ENCODE results near the gene MRPS18A. TPM values are rescaled to one million over a fixed set of nuclear protein-coding genes. Genes with fewer than 3 reads are reported as not detected.

Gene MRPS18A
- total RNA-seq, 5 donors from 2014 or later (not counting 1 experiment from before 2014, with no cell fraction given), result 22.9 to 34.9 (median 30.6) TPM

GRCh38 chr6:43713643-43714310, 26.2 kb upstream of the MRPS18A start:
- no peaks in the 10 kb centered on the region for H3K9me3 ChIP-seq
- Mint-ChIP-seq H3K4me1 (peaks cover 0 to 4% (median 3%) of the 10 kb centered on the region in 3 donors), H3K9me3 (no peaks in the 10 kb centered on the region), H3K36me3 (no peaks in the 10 kb centered on the region), H3K27me3 (peaks cover 23 to 32% of the 10 kb centered on the region in 2 donors), H3K4me3 (no peak overlapping the region), H3K27ac (no peak overlapping the region)
- no peaks in the 10 kb centered on the region for H3K4me1 ChIP-seq (ENCODE audit: control insufficient read depth in 1 of 2, extremely low read depth in 1 of 2, insufficient read depth in 2 of 2, low read length in 2 of 2)
- POLR2A ChIA-PET, result no interaction called here
- no peaks in the 10 kb centered on the region for H3K36me3 ChIP-seq (ENCODE audit: control insufficient read depth in 2 of 2, extremely low read depth in 1 of 2, insufficient read depth in 1 of 2, low read length in 1 of 2)
- CTCF ChIA-PET, result no interaction called here
- 95% methylated on average over 9 of the region's 13 CpGs for WGBS (ENCODE audit: insufficient coverage)
- H3K27ac ChIP-seq (ENCODE audit: low read length), result no peak overlapping the region
- DNase-seq (no peak), ATAC-seq (replicated peaks in 1 of 4) (peak in 1 of 4 experiments; percentile 4)
- H3K27me3 ChIP-seq (replicated peaks in 1 of 2; ENCODE audit: control insufficient read depth in 2 of 2, extremely low read depth in 1 of 2, insufficient read depth in 2 of 2, low read length in 1 of 2), result peaks cover 0 to 45% of the 10 kb centered on the region in 2 experiments
- no peak overlapping the region for H3K4me3 ChIP-seq (ENCODE audit: control insufficient read depth in 1 of 2, extremely low read depth in 1 of 2, low read length in 1 of 2)

DNA sequence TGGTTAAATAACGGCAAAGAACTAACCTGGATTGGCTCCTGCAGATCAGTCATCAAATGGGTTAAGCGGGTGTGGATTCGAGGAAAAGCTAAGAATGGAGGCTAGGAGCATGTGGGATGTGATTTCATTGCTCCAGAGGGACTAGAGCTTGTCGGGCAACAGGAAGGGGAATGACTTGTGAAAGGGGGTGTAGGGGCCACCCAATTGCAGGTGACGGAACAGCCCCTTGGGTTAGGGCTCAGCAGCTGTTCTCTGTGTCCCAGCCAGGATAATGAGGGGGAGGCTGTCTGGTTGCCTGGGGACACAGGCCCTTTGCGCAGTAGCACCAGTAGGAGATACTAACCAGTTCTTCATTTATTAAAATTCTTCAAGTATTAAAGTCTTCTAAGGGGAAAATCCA, 25.0 kb upstream of the MRPS18A start:
- Histone ChIP-seq H3K4me1 (ENCODE audit: control insufficient read depth in 1 of 2, extremely low read depth in 1 of 2, insufficient read depth in 2 of 2, low read length in 2 of 2) (no peaks in the 10 kb centered on the region), H3K4me3 (ENCODE audit: control insufficient read depth in 1 of 2, extremely low read depth in 1 of 2, low read length in 1 of 2) (no peak overlapping the region), H3K9me3 (no peaks in the 10 kb centered on the region), H3K36me3 (ENCODE audit: control insufficient read depth in 2 of 2, extremely low read depth in 1 of 2, insufficient read depth in 1 of 2, low read length in 1 of 2) (no peaks in the 10 kb centered on the region), H3K27me3 (replicated peaks in 1 of 2; ENCODE audit: control insufficient read depth in 2 of 2, extremely low read depth in 1 of 2, insufficient read depth in 2 of 2, low read length in 1 of 2) (peaks cover 0 to 42% of the 10 kb centered on the region in 2 experiments), H3K27ac (ENCODE audit: low read length) (no peak overlapping the region)
- Mint-ChIP-seq H3K36me3 (no peaks in the 10 kb centered on the region), H3K27me3 (peaks cover 19 to 27% of the 10 kb centered on the region in 2 donors), H3K4me1 (peaks cover 0 to 4% (median 3%) of the 10 kb centered on the region in 3 donors), H3K4me3 (no peak overlapping the region), H3K9me3 (no peaks in the 10 kb centered on the region), H3K27ac (peak overlapping the region in 1 of 2 donors; percentile 61)
- ATAC-seq (replicated peaks in 1 of 4), result no peak
- DNase-seq, result no peak
- ChIA-PET POLR2A (no interaction called here), CTCF (interaction anchor here in 1 of 2 donors (0.7 kb wide), 1 partner anchor 192 kb away, joined by 4 read pairs; no protein-coding TSS in a partner anchor)
- WGBS (ENCODE audit: insufficient coverage), result 90% methylated on average over 4 of the region's 6 CpGs

DNA sequence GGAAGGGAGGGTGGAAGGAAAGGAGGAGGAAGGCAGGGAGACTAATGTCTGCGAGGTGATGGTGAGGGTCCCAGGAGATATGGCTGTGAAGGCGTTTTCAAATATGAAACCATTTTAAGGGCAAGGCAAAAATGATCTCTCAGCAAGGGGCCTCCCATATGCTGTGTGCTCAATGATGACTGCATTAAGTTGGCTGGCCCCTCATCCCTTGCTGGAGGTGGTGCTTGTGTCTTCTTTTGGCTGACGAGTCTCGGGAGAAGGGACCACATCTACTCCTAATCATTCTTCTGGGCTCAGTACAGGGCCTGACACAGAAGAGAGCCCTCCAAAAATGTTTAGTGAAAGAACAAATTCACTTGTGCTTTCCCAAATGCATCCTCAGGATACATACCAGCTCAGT, 23.0 kb upstream of the MRPS18A start:
- DNase-seq, result no peak
- no peak for ATAC-seq (replicated peaks in 1 of 4)
- Histone ChIP-seq H3K27ac (ENCODE audit: low read length) (no peak overlapping the region), H3K4me1 (ENCODE audit: control insufficient read depth in 1 of 2, extremely low read depth in 1 of 2, insufficient read depth in 2 of 2, low read length in 2 of 2) (no peaks in the 10 kb centered on the region), H3K36me3 (ENCODE audit: control insufficient read depth in 2 of 2, extremely low read depth in 1 of 2, insufficient read depth in 1 of 2, low read length in 1 of 2) (no peaks in the 10 kb centered on the region), H3K9me3 (no peaks in the 10 kb centered on the region), H3K27me3 (replicated peaks in 1 of 2; ENCODE audit: control insufficient read depth in 2 of 2, extremely low read depth in 1 of 2, insufficient read depth in 2 of 2, low read length in 1 of 2) (peaks cover 0 to 42% of the 10 kb centered on the region in 2 experiments), H3K4me3 (ENCODE audit: control insufficient read depth in 1 of 2, extremely low read depth in 1 of 2, low read length in 1 of 2) (no peak overlapping the region)
- ChIA-PET POLR2A (no interaction called here), CTCF (no interaction called here)
- Mint-ChIP-seq H3K4me1 (peaks cover 4 to 15% (median 6%) of the 10 kb centered on the region in 3 donors), H3K27ac (no peak overlapping the region), H3K4me3 (no peak overlapping the region), H3K9me3 (no peaks in the 10 kb centered on the region), H3K36me3 (no peaks in the 10 kb centered on the region), H3K27me3 (peaks cover 30 to 34% of the 10 kb centered on the region in 2 donors)
- 80% methylated on average over 4 of the region's 4 CpGs for WGBS (ENCODE audit: insufficient coverage)

GRCh38 chr6:43709654-43710303, 22.2 kb upstream of the MRPS18A start:
- no peak for DNase-seq
- peaks cover 32 to 36% of the 10 kb centered on the region in 2 donors for H3K27me3 Mint-ChIP-seq
- ATAC-seq (replicated peaks in 1 of 4), result no peak
- no peaks in the 10 kb centered on the region for H3K9me3 Mint-ChIP-seq
- Histone ChIP-seq H3K27me3 (replicated peaks in 1 of 2; ENCODE audit: control insufficient read depth in 2 of 2, extremely low read depth in 1 of 2, insufficient read depth in 2 of 2, low read length in 1 of 2) (peaks cover 0 to 47% of the 10 kb centered on the region in 2 experiments), H3K4me1 (ENCODE audit: control insufficient read depth in 1 of 2, extremely low read depth in 1 of 2, insufficient read depth in 2 of 2, low read length in 2 of 2) (no peaks in the 10 kb centered on the region), H3K9me3 (no peaks in the 10 kb centered on the region), H3K4me3 (ENCODE audit: control insufficient read depth in 1 of 2, extremely low read depth in 1 of 2, low read length in 1 of 2) (no peak overlapping the region), H3K36me3 (ENCODE audit: control insufficient read depth in 2 of 2, extremely low read depth in 1 of 2, insufficient read depth in 1 of 2, low read length in 1 of 2) (no peaks in the 10 kb centered on the region), H3K27ac (ENCODE audit: low read length) (no peak overlapping the region)
- ChIA-PET CTCF (interaction anchor here (0.6 kb wide), 2 partner anchors 11 to 459 kb away, joined by 3 read pairs; no protein-coding TSS in a partner anchor), POLR2A (no interaction called here)
- H3K4me1 Mint-ChIP-seq, result peaks cover 4 to 15% (median 6%) of the 10 kb centered on the region in 3 donors
- 68% methylated on average over 3 of the region's 7 CpGs for whole genome bisulfite sequencing (ENCODE audit: insufficient coverage)
- H3K4me3 Mint-ChIP-seq, result no peak overlapping the region
- no peaks in the 10 kb centered on the region for H3K36me3 Mint-ChIP-seq
- H3K27ac Mint-ChIP-seq, result no peak overlapping the region

DNA sequence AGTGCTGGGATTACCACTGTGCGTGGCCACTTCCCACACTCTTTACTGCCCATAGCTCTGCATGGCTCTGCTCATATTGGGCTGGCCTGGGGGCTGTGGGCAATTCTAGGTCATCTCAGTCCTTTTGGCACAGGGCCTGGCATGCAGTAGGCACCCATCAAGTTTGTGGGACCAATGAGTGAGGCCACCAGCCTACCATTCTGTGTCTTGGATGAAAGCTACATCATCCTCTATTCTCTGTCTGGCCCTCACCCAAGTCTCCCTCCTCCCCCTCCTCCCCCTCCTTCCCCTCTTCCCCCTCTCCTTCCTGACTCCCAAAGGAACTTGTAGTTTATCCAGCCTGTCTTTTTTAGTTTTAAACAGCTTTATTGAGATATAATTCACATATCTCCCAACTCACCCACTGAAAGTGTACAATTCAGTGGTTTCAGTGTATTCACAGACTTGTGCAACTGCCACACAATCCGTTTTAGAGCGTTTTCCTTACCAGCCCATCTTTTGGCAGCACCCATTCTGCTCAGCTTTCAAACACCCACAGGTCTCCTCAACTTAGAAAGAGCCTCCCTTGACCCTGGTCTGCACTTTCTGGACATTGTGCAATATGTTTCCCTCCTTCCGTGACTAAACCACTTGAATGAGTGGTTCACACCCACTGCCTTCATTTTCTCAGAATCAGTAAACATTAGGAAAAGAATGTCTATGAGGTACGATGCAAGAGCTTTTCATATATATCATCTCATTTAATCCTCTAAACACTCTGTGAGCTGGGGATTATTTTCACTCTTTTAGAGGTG, 21.5 kb upstream of the MRPS18A start:
- Histone ChIP-seq H3K36me3 (ENCODE audit: control insufficient read depth in 2 of 2, extremely low read depth in 1 of 2, insufficient read depth in 1 of 2, low read length in 1 of 2) (no peaks in the 10 kb centered on the region), H3K4me3 (ENCODE audit: control insufficient read depth in 1 of 2, extremely low read depth in 1 of 2, low read length in 1 of 2) (no peak overlapping the region), H3K9me3 (no peaks in the 10 kb centered on the region), H3K4me1 (ENCODE audit: control insufficient read depth in 1 of 2, extremely low read depth in 1 of 2, insufficient read depth in 2 of 2, low read length in 2 of 2) (no peaks in the 10 kb centered on the region), H3K27ac (ENCODE audit: low read length) (no peak overlapping the region), H3K27me3 (replicated peaks in 1 of 2; ENCODE audit: control insufficient read depth in 2 of 2, extremely low read depth in 1 of 2, insufficient read depth in 2 of 2, low read length in 1 of 2) (peaks cover 0 to 45% of the 10 kb centered on the region in 2 experiments)
- ChIA-PET POLR2A (interaction anchor here in 1 of 2 donors (0.6 kb wide), 1 partner anchor 526 kb away, joined by 6 read pairs; no protein-coding TSS in a partner anchor), CTCF (interaction anchor here (0.6 kb wide), 2 partner anchors 11 to 460 kb away, joined by 3 read pairs; no protein-coding TSS in a partner anchor)
- DNase-seq (no peak), ATAC-seq (replicated peaks in 1 of 4) (no peak)
- H3K4me1 Mint-ChIP-seq, result peaks cover 4 to 15% (median 6%) of the 10 kb centered on the region in 3 donors
- H3K27me3 Mint-ChIP-seq, result peaks cover 33 to 41% of the 10 kb centered on the region in 2 donors
- 75% methylated on average over 3 of the region's 5 CpGs for WGBS (ENCODE audit: insufficient coverage)
- no peaks in the 10 kb centered on the region for H3K9me3 Mint-ChIP-seq
- H3K27ac Mint-ChIP-seq, result no peak overlapping the region
- H3K36me3 Mint-ChIP-seq, result no peaks in the 10 kb centered on the region
- no peak overlapping the region for H3K4me3 Mint-ChIP-seq

DNA sequence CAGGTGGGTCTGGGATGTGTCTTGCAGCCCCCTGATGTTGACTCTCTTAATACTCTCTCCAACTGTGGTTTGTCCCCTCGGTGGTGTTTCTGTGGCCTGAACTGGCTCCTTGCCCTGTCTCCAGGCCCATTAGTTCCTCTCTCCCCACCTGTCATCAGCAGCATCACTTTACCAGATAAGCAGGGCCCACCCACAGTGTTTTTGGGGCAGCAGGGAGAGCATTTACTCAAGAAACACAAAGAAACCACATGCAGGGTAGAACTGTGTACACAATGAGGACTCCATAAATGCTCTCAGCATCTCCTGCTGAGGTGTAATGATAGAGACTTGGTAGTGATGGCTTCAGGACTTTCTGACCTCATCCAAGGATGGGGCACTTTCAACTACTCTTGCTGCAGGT, 20.2 kb upstream of the MRPS18A start:
- H3K9me3 ChIP-seq, result no peaks in the 10 kb centered on the region
- no peak for ATAC-seq (replicated peaks in 1 of 4)
- H3K27me3 ChIP-seq (replicated peaks in 1 of 2; ENCODE audit: control insufficient read depth in 2 of 2, extremely low read depth in 1 of 2, insufficient read depth in 2 of 2, low read length in 1 of 2), result peaks cover 0 to 47% of the 10 kb centered on the region in 2 experiments
- CTCF ChIA-PET, result no interaction called here
- no peak for DNase-seq
- no CpG with 5 or more reads among the region's 1 CpG for WGBS (ENCODE audit: insufficient coverage)
- H3K9me3 Mint-ChIP-seq, result no peaks in the 10 kb centered on the region
- H3K4me3 ChIP-seq (ENCODE audit: control insufficient read depth in 1 of 2, extremely low read depth in 1 of 2, low read length in 1 of 2), result no peak overlapping the region
- peaks cover 34 to 49% of the 10 kb centered on the region in 2 donors for H3K27me3 Mint-ChIP-seq
- H3K4me1 Mint-ChIP-seq, result peaks cover 0 to 12% (median 6%) of the 10 kb centered on the region in 3 donors
- H3K36me3 Mint-ChIP-seq, result no peaks in the 10 kb centered on the region
- H3K27ac Mint-ChIP-seq, result no peak overlapping the region
- no peak overlapping the region for H3K27ac ChIP-seq (ENCODE audit: low read length)
- no peaks in the 10 kb centered on the region for H3K36me3 ChIP-seq (ENCODE audit: control insufficient read depth in 2 of 2, extremely low read depth in 1 of 2, insufficient read depth in 1 of 2, low read length in 1 of 2)
- POLR2A ChIA-PET, result no interaction called here
- no peaks in the 10 kb centered on the region for H3K4me1 ChIP-seq (ENCODE audit: control insufficient read depth in 1 of 2, extremely low read depth in 1 of 2, insufficient read depth in 2 of 2, low read length in 2 of 2)
- no peak overlapping the region for H3K4me3 Mint-ChIP-seq
